ENCODE data around the gene SPATA31A7. TPM values are rescaled to one million over a fixed set of nuclear protein-coding genes. Genes with fewer than 3 reads are reported as not detected.
"Not testable (repeated sequence)": the region's sequence is repeated elsewhere in the genome, so short reads cannot be mapped to it uniquely, and the experiment has no call there.

SPATA31A7 gene
- not detected in 2 replicates for total RNA-seq (2021)
- not detected for Bru-seq, nascent RNA
- BruChase-seq, experiment 1, labeled RNA remaining after a 2-hour chase, result not detected
- not detected for BruChase-seq, experiment 2, labeled RNA remaining after a 6-hour chase
- long read RNA-seq, result 0 reads

GRCh38 chr9:61189736-61190135 lies at the start of gene SPATA31A7:
SPATA31A7 (plus strand) TSS chr9:61190036; CDS start chr9:61190065, 29 bp downstream.
- H3K27ac ChIP-seq (ENCODE audit: low read depth, low read length, poor library complexity, severe bottlenecking); H3K9me3 ChIP-seq (ENCODE audit: low read depth, low read length, poor library complexity, severe bottlenecking); POLR2A ChIA-PET (ENCODE audit: low non-redundant PET); intact Hi-C loops (cut with micrococcal nuclease; ENCODE audit: unreplicated experiment); H3K27me3 ChIP-seq (replicated peaks; ENCODE audit: insufficient read depth, low read depth, low read length, poor library complexity); DNase-seq (ENCODE audit: low spot score); H3K4me1 ChIP-seq (ENCODE audit: insufficient read depth, low read length, poor library complexity, severe bottlenecking); H3K4me3 ChIP-seq (ENCODE audit: low read depth, low read length, poor library complexity, severe bottlenecking); BruUV-seq (replicated peaks); CTCF ChIA-PET; H3K36me3 ChIP-seq (ENCODE audit: insufficient read depth, low read length, poor library complexity, severe bottlenecking): not testable (repeated sequence)

GRCh38 chr9:61226438-61226837 lies 36.6 kb downstream of the SPATA31A7 start:
- POLR2A ChIA-PET (ENCODE audit: low non-redundant PET); intact Hi-C loops (cut with micrococcal nuclease; ENCODE audit: unreplicated experiment); CTCF ChIA-PET; H3K36me3 ChIP-seq (ENCODE audit: insufficient read depth, low read length, poor library complexity, severe bottlenecking); H3K27ac ChIP-seq (ENCODE audit: low read depth, low read length, poor library complexity, severe bottlenecking); DNase-seq (ENCODE audit: low spot score); H3K4me3 ChIP-seq (ENCODE audit: low read depth, low read length, poor library complexity, severe bottlenecking); H3K4me1 ChIP-seq (ENCODE audit: insufficient read depth, low read length, poor library complexity, severe bottlenecking); BruUV-seq (replicated peaks); H3K27me3 ChIP-seq (replicated peaks; ENCODE audit: insufficient read depth, low read depth, low read length, poor library complexity); H3K9me3 ChIP-seq (ENCODE audit: low read depth, low read length, poor library complexity, severe bottlenecking): not testable (repeated sequence)

Data from A673 (cell line).